Endothelial cell of umbilical vein (primary cell): ENCODE measurements around the gene C21orf58. TPM values are rescaled to one million over a fixed set of nuclear protein-coding genes. Genes with fewer than 3 reads are reported as not detected.

Source experiments
- BruUV-seq: library from RNA; stranded (reverse); fragments of 400-500 nt; replicated peaks from 2 replicates; lab custom pipeline; 2021; lab: Mats Ljungman, UMichigan
- CTCF ChIA-PET: fragments of 300-600, 350-600 bp; sonication (Branson Sonifier 250); formaldehyde crosslinking; loops from one replicate; lab custom pipeline; 2021; ENCODE audit warnings: antibody characterized with exemption, inconsistent platforms; lab: Charles Lee
- POLR2A ChIA-PET: fragments of 300-600, 350-600 bp; sonication (Branson Sonifier 250); formaldehyde crosslinking; loops from one replicate; lab custom pipeline; 2021; ENCODE audit warnings: antibody characterized with exemption, inconsistent platforms; lab: Charles Lee
- DNase-seq: peaks from one replicate; pipeline ENCODE4 v3.0.0-alpha.2; 2011; ENCODE audit warnings: low read depth, low spot score
- FAIRE-seq: peaks from 2 replicates; lab custom pipeline; 2011; peaks lifted over from hg19 to GRCh38; lab: Jason Lieb, UNC
- H2AFZ ChIP-seq: 2 replicates; pipeline ENCODE4 v1.6.0; 2012; ENCODE audit warnings: low read depth, low read length, control low read depth, inconsistent platforms
- H3K27ac ChIP-seq: 2 replicates; pipeline ENCODE4 v1.5.1; 2011; ENCODE audit warnings: low read depth, mild to moderate bottlenecking, control low read depth, low read length, moderate library complexity; ENCODE audit not compliant: insufficient read depth
- H3K27me3 ChIP-seq, 2 experiments: 2 replicates each; pipeline versions ENCODE4 v1.6.0 to v1.6.1; 2011; ENCODE audit warnings: low read length in 2 of 2, mixed read lengths in 1 of 2; ENCODE audit not compliant: control insufficient read depth in 2 of 2, insufficient read depth in 2 of 2
- H3K36me3 ChIP-seq, 2 experiments: 2 replicates in 1 of 2; 3 replicates in 1 of 2; pipeline ENCODE4 v1.5.1; 2011; ENCODE audit warnings: low read length in 2 of 2, mild to moderate bottlenecking in 1 of 2, moderate library complexity in 1 of 2; ENCODE audit not compliant: control insufficient read depth in 2 of 2, insufficient read depth in 2 of 2; ENCODE audit errors: extremely low read depth in 1 of 2
- H3K4me1 ChIP-seq: 3 replicates; pipeline ENCODE4 v1.5.1; 2011; ENCODE audit warnings: mild to moderate bottlenecking, low read length; ENCODE audit not compliant: control insufficient read depth, insufficient read depth; ENCODE audit errors: extremely low read depth
- H3K4me2 ChIP-seq: 2 replicates; pipeline ENCODE4 v1.6.1; 2011; ENCODE audit warnings: low read length, control low read depth, mixed read lengths; ENCODE audit not compliant: insufficient read depth
- H3K4me3 ChIP-seq, 3 experiments: fragments of 200-600 bp in 1 of 3; sonication (generic), shearing (Covaris generic) in 1 of 3; replicated peaks in 1 of 3; 2 replicates each; pipeline ENCODE4 v1.5.1; 2011 to 2016; ENCODE audit warnings: control low read depth in 3 of 3, low read length in 3 of 3, mild to moderate bottlenecking in 2 of 3, inconsistent platforms in 1 of 3, low read depth in 1 of 3, moderate library complexity in 1 of 3; ENCODE audit not compliant: insufficient read depth in 1 of 3
- H3K79me2 ChIP-seq: 2 replicates; pipeline ENCODE4 v1.6.0; 2012; ENCODE audit warnings: low read length, inconsistent platforms; ENCODE audit not compliant: control insufficient read depth, insufficient read depth
- H3K9ac ChIP-seq: replicated peaks from 2 replicates; pipeline ENCODE3; 2011; ENCODE audit warnings: low read length, control low read depth; ENCODE audit not compliant: insufficient read depth; ENCODE audit errors: extremely low read depth
- H3K9me1 ChIP-seq: replicated peaks from 3 replicates; pipeline ENCODE4 v1.6.0; 2011; ENCODE audit warnings: mild to moderate bottlenecking, low read length; ENCODE audit not compliant: control insufficient read depth, insufficient read depth; ENCODE audit errors: extremely low read depth
- H3K9me3 ChIP-seq: replicated peaks from 2 replicates; pipeline ENCODE4 v1.5.1; 2012; ENCODE audit warnings: low read length, inconsistent platforms; ENCODE audit not compliant: control insufficient read depth, insufficient read depth
- H4K20me1 ChIP-seq: replicated peaks from 2 replicates; pipeline ENCODE3; 2011; ENCODE audit warnings: mild to moderate bottlenecking, low read length; ENCODE audit not compliant: control insufficient read depth, insufficient read depth; ENCODE audit errors: extremely low read depth
- EZH2 ChIP-seq: IDR thresholded peaks from 2 replicates; pipeline ENCODE4 v1.6.1; 2012; ENCODE audit warnings: borderline replicate concordance, low read depth, mild to moderate bottlenecking, moderate library complexity, low read length, inconsistent platforms; ENCODE audit not compliant: severe bottlenecking
- FOS ChIP-seq: IDR thresholded peaks from 2 replicates; pipeline ENCODE4 v1.6.1; 2011; ENCODE audit warnings: mild to moderate bottlenecking, low read length, moderate library complexity, borderline replicate concordance; ENCODE audit not compliant: insufficient read depth
- GATA2 ChIP-seq: IDR thresholded peaks from 2 replicates; pipeline ENCODE4 v1.7.0; 2011; ENCODE audit warnings: low read depth, mild to moderate bottlenecking, moderate library complexity, mixed read lengths, low read length; ENCODE audit not compliant: insufficient read length, insufficient read depth
- JUN ChIP-seq: IDR thresholded peaks from 2 replicates; pipeline ENCODE4 v1.6.1; 2011; ENCODE audit warnings: borderline replicate concordance, low read depth; ENCODE audit not compliant: insufficient read length, insufficient read depth
- MAX ChIP-seq: IDR thresholded peaks from 2 replicates; pipeline ENCODE4 v1.6.1; 2011; ENCODE audit not compliant: insufficient read depth, insufficient read length
- MYC ChIP-seq: IDR thresholded peaks from one replicate; pipeline ENCODE4 v1.6.1; 2011; ENCODE audit warnings: mild to moderate bottlenecking, low read depth, low read length
- POLR2A ChIP-seq: IDR thresholded peaks from 2 replicates; pipeline ENCODE4 v1.6.1; 2012; ENCODE audit warnings: low read depth, mild to moderate bottlenecking, control low read depth, low read length
- POLR2AphosphoS5 ChIP-seq: IDR thresholded peaks from 2 replicates; pipeline ENCODE4 v1.6.1; 2012; ENCODE audit warnings: low read depth, mild to moderate bottlenecking, control low read depth, low read length, moderate library complexity; ENCODE audit not compliant: insufficient read depth
- dilution Hi-C: fragments of 300-500 bp; cut with MboI; formaldehyde crosslinking; loops from one replicate; pipeline ENCODE4 v1.15.0; 2019; ENCODE audit warnings: low sequenced_read_pairs; ENCODE audit not compliant: extremely low pct_ligation_motif_present
- intact Hi-C: fragments of 100-400 bp; cut with micrococcal nuclease; formaldehyde crosslinking; loops from one replicate; pipeline ENCODE4 v1.10.0; 2022
- polyA plus RNA-seq, 4 experiments: library from polyadenylated mRNA; depleted of rRNA in 3 of 4; stranded (reverse) in 3 of 4; unstranded in 1 of 4; fragments of >200 nt; gene quantifications; 2 replicates each; pipeline versions ENCODE4 v1.2.1 to v1.2.3, GENCODE V29; 2011 to 2012; ENCODE audit warnings: missing spikeins in 1 of 4
- total RNA-seq: library from RNA; stranded (reverse); gene quantifications from 2 replicates; pipeline ENCODE4 v1.2.3, GENCODE V29; 2021
- TF ChIP-seq, protein P1 (sequence below), 2 donors: IDR thresholded peaks; 1 replicate in 1 of 2; 2 replicates in 1 of 2; pipeline ENCODE4 v1.5.1; 2011; ENCODE audit warnings: low read length in 2 of 2, mild to moderate bottlenecking in 2 of 2, moderate library complexity in 2 of 2, control low read depth in 1 of 2, inconsistent platforms in 1 of 2, low read depth in 1 of 2; ENCODE audit not compliant: insufficient read depth in 1 of 2; ENCODE audit errors: extremely low read depth in 1 of 2

The C21orf58 gene
- total and polyA plus RNA-seq, 2 donors (not counting 3 experiments of a cell fraction or from before 2014, with no cell fraction given), result 6.0 to 24.3 TPM

GRCh38 chr21:46346296-46347202 lies 22.9 kb upstream of the C21orf58 start:
- ChIA-PET CTCF (interaction anchor here (1.1 kb wide), 1 partner anchor 203 kb away, joined by 3 read pairs; no protein-coding TSS in a partner anchor), POLR2A (no interaction called here)
- BruUV-seq, result no TSS peak
- Histone ChIP-seq H3K4me1 (no peaks in the 10 kb centered on the region), H3K4me2 (no peak overlapping the region), H3K9me3 (no peaks in the 10 kb centered on the region), H3K9ac (no peak overlapping the region), H4K20me1 (no peaks in the 10 kb centered on the region), H3K79me2 (peaks cover 18% of the 10 kb centered on the region), H2AFZ (no peak overlapping the region), H3K27me3 (no peaks in the 10 kb centered on the region), H3K36me3 (peaks cover 9 to 27% of the 10 kb centered on the region in 2 experiments), H3K27ac (no peak overlapping the region), H3K9me1 (no peaks in the 10 kb centered on the region), H3K4me3 (no peak overlapping the region)
- FAIRE-seq (no peak), DNase-seq (no peak)
- intact Hi-C loops, result no loop called here
- TF ChIP-seq GATA2 (no peak), JUN (no peak), POLR2A (no peak), MAX (no peak), FOS (no peak), EZH2 (no peak), MYC (no peak), POLR2AphosphoS5 (no peak)
- TF ChIP-seq, protein P1, sequence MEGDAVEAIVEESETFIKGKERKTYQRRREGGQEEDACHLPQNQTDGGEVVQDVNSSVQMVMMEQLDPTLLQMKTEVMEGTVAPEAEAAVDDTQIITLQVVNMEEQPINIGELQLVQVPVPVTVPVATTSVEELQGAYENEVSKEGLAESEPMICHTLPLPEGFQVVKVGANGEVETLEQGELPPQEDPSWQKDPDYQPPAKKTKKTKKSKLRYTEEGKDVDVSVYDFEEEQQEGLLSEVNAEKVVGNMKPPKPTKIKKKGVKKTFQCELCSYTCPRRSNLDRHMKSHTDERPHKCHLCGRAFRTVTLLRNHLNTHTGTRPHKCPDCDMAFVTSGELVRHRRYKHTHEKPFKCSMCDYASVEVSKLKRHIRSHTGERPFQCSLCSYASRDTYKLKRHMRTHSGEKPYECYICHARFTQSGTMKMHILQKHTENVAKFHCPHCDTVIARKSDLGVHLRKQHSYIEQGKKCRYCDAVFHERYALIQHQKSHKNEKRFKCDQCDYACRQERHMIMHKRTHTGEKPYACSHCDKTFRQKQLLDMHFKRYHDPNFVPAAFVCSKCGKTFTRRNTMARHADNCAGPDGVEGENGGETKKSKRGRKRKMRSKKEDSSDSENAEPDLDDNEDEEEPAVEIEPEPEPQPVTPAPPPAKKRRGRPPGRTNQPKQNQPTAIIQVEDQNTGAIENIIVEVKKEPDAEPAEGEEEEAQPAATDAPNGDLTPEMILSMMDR (IDR thresholded peaks at IDR 0.05; ENCODE audit: extremely low read depth in 1 of 2, insufficient read depth in 1 of 2, low read depth in 1 of 2, low read length in 2 of 2), result no peak
- dilution Hi-C loops, result no loop called here
